NCI-H187 treated with DMSO at 0.1 percent for 48 hours (cell line): Measurements from ENCODE around the gene SHE.

Source experiments
- DNase-seq: peaks from one replicate; lab custom pipeline; 2025; lab: John Stamatoyannopoulos, UW

Gene SHE

GRCh38 chr1:154478639-154479038 is 23.6 kb downstream of the SHE start:
- no peak for DNase-seq

GRCh38 chr1:154478013-154478412 is 24.2 kb downstream of the SHE start:
- DNase-seq, result no peak

- no peak for DNase-seq
Measured at GRCh38 chr1:154476791-154477190, 25.4 kb downstream of the SHE start.

GRCh38 chr1:154474802-154475201 is 27.4 kb downstream of the SHE start:
- DNase-seq, result no peak

GRCh38 chr1:154471304-154471703 is 30.9 kb downstream of the SHE start:
- no peak for DNase-seq

- DNase-seq, result no peak
Measured at GRCh38 chr1:154469844-154470560, 32.2 kb downstream of the SHE start.

GRCh38 chr1:154468535-154469250 is 33.5 kb downstream of the SHE start:
- no peak for DNase-seq

GRCh38 chr1:154467434-154468102 is 34.6 kb downstream of the SHE start:
- no peak for DNase-seq

GRCh38 chr1:154466921-154467417 is 35.2 kb downstream of the SHE start:
- no peak for DNase-seq

- DNase-seq, result no peak
Measured at GRCh38 chr1:154466206-154466605, 36.0 kb downstream of the SHE start.

- no peak for DNase-seq
Measured at GRCh38 chr1:154465621-154466195, 36.5 kb downstream of the SHE start.

GRCh38 chr1:154463512-154463990 is 38.7 kb downstream of the SHE start:
- no peak for DNase-seq

GRCh38 chr1:154460695-154461260 is 41.4 kb downstream of the SHE start:
- no peak for DNase-seq

- DNase-seq, result no peak
Measured at GRCh38 chr1:154459080-154459479, 43.1 kb downstream of the SHE start.

GRCh38 chr1:154456631-154457030 is 45.6 kb downstream of the SHE start:
- DNase-seq, result no peak

- DNase-seq, result peak; percentile 91
Measured at GRCh38 chr1:154454386-154455120, 47.7 kb downstream of the SHE start.

- DNase-seq, result no peak
Measured at GRCh38 chr1:154453574-154454352, 48.4 kb downstream of the SHE start.

GRCh38 chr1:154453161-154453560 is 49.1 kb downstream of the SHE start:
- no peak for DNase-seq

- DNase-seq, result no peak
Measured at GRCh38 chr1:154448331-154448811, 53.8 kb downstream of the SHE start.

- DNase-seq, result no peak
Measured at GRCh38 chr1:154446789-154447188, 55.4 kb downstream of the SHE start.
